Sigmoid colon (tissue), 4 donors: Measurements from ENCODE around the gene CEP128.

Experiments
- POLR2AphosphoS5 ChIP-seq, 4 donors: sonication (generic); formaldehyde crosslinking; IDR thresholded peaks; one replicate each; pipeline ENCODE4 v1.6.1; 2017; ENCODE audit warnings: antibody characterized with exemption in 4 of 4
- TF ChIP-seq, protein P1 (sequence below), 4 experiments: fragments of 450-650 bp in 3 of 4; fragments of 200-600 bp in 1 of 4; IDR thresholded peaks; one replicate each; pipeline ENCODE4 v1.5.1; 2016 to 2019; ENCODE audit warnings: antibody characterized with exemption in 4 of 4, mild to moderate bottlenecking in 3 of 4, moderate library complexity in 2 of 4

DNA sequence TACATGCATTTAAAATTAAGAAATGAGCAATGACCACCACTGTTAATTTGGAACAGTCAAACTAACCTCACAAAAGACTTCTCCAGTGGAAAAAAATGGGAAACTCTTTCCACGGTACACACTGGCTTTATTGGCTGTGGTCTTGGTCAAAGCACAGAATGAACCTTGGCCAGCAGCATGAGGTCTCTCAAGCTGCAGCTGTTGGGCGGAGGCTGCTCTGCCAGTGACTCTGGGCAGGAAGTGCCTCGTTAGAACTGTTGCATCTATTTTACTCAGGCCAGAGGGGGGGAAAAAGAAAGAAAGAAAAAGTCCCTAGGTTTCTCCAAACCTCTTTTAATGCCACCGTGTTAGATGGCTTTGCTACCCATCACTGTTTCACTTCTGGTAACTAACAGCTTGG is 450.4 kb downstream of the CEP128 start:
- TF ChIP-seq, protein P1, sequence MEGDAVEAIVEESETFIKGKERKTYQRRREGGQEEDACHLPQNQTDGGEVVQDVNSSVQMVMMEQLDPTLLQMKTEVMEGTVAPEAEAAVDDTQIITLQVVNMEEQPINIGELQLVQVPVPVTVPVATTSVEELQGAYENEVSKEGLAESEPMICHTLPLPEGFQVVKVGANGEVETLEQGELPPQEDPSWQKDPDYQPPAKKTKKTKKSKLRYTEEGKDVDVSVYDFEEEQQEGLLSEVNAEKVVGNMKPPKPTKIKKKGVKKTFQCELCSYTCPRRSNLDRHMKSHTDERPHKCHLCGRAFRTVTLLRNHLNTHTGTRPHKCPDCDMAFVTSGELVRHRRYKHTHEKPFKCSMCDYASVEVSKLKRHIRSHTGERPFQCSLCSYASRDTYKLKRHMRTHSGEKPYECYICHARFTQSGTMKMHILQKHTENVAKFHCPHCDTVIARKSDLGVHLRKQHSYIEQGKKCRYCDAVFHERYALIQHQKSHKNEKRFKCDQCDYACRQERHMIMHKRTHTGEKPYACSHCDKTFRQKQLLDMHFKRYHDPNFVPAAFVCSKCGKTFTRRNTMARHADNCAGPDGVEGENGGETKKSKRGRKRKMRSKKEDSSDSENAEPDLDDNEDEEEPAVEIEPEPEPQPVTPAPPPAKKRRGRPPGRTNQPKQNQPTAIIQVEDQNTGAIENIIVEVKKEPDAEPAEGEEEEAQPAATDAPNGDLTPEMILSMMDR (IDR thresholded peaks at IDR 0.05) = no peak
- TF ChIP-seq POLR2AphosphoS5 (IDR thresholded peaks at IDR 0.05) = no peak
